B cell (primary cell): ENCODE results near the gene RPS6KA4. TPM values are rescaled to one million over a fixed set of nuclear protein-coding genes. Genes with fewer than 3 reads are reported as not detected.

Experiments used
- ATAC-seq: fragments of 200-7000 bp; cut with Tn5 transposase; one replicate; pipeline ENCODE4 v1.10.0; 2021; ENCODE audit warnings: low read depth, mild to moderate bottlenecking, moderate number of reproducible peaks, moderate library complexity
- CTCF ChIA-PET: fragments of 350-600 bp; sonication (Branson Sonifier 250); formaldehyde crosslinking; loops from one replicate; lab custom pipeline; 2021; ENCODE audit warnings: antibody characterized with exemption, inconsistent platforms; lab: Charles Lee
- POLR2A ChIA-PET: fragments of 350-600 bp; sonication (Branson Sonifier 250); formaldehyde crosslinking; loops from one replicate; lab custom pipeline; 2021; ENCODE audit warnings: antibody characterized with exemption; lab: Charles Lee
- DNase-seq: peaks from one replicate; pipeline ENCODE4 v3.0.0; 2013
- H2AFZ ChIP-seq: 2 replicates; pipeline ENCODE4 v1.6.1; 2012; ENCODE audit warnings: mild to moderate bottlenecking, low read depth, low read length; ENCODE audit not compliant: insufficient read depth, poor library complexity, severe bottlenecking
- H3K27ac ChIP-seq, 2 donors: 1 replicate in 1 of 2; 2 replicates in 1 of 2; pipeline ENCODE4 v1.5.1; 2012 to 2013; ENCODE audit warnings: low read length in 2 of 2, mild to moderate bottlenecking in 2 of 2, moderate library complexity in 1 of 2
- H3K27me3 ChIP-seq, 4 experiments: fragments of 200-600 bp in 1 of 4; sonication (generic) in 1 of 4; replicated peaks in 1 of 4; 1 replicate in 2 of 4; 2 replicates in 2 of 4; pipeline versions ENCODE4 v1.6.1 to v1.7.0; 2013 to 2016; ENCODE audit warnings: low read length in 3 of 4, mild to moderate bottlenecking in 2 of 4, mixed read lengths in 1 of 4, moderate library complexity in 1 of 4; ENCODE audit not compliant: insufficient read depth in 4 of 4, control insufficient read depth in 3 of 4; ENCODE audit errors: control extremely low read depth in 1 of 4
- H3K36me3 ChIP-seq, 2 experiments: replicated peaks in 1 of 2; 1 replicate in 1 of 2; 2 replicates in 1 of 2; pipeline versions ENCODE4 v1.6.1 to v1.7.1; 2013; ENCODE audit warnings: low read length in 1 of 2; ENCODE audit not compliant: insufficient read depth in 2 of 2, control insufficient read depth in 1 of 2; ENCODE audit errors: control extremely low read depth in 1 of 2, extremely low read depth in 1 of 2
- H3K4me1 ChIP-seq, 2 donors: fragments of 200-600 bp in 1 of 2; sonication (generic) in 1 of 2; 1 replicate in 1 of 2; 2 replicates in 1 of 2; pipeline versions ENCODE4 v1.5.1 to v1.6.1; 2013 to 2017; ENCODE audit warnings: low read length in 2 of 2; ENCODE audit not compliant: control insufficient read depth in 2 of 2, insufficient read depth in 2 of 2
- H3K4me2 ChIP-seq: replicated peaks from 2 replicates; pipeline ENCODE3; 2012; ENCODE audit warnings: mild to moderate bottlenecking, low read depth, low read length; ENCODE audit not compliant: poor library complexity, severe bottlenecking
- H3K4me3 ChIP-seq, 5 experiments: fragments of 200-600 bp in 1 of 5; sonication (generic) in 1 of 5; 1 replicate in 3 of 5; 2 replicates in 2 of 5; pipeline versions ENCODE4 v1.5.1 to v1.7.0; 2011 to 2016; ENCODE audit warnings: low read length in 4 of 5, mild to moderate bottlenecking in 4 of 5, low read depth in 2 of 5, control low read depth in 1 of 5, moderate library complexity in 1 of 5; ENCODE audit not compliant: insufficient read depth in 1 of 5; ENCODE audit errors: control extremely low read depth in 1 of 5, extremely low read depth in 1 of 5
- H3K79me2 ChIP-seq: fragments of 200-600 bp; sonication (generic); one replicate; pipeline ENCODE4 v1.6.0; 2016; ENCODE audit warnings: low read length; ENCODE audit not compliant: control insufficient read depth, insufficient read depth
- H3K9ac ChIP-seq: fragments of 200-600 bp; sonication (generic); 2 replicates; pipeline ENCODE4 v1.6.1; 2017; ENCODE audit warnings: mild to moderate bottlenecking, low read length, moderate library complexity
- H3K9me3 ChIP-seq, 3 donors: one replicate each; pipeline versions ENCODE4 v1.6.1 to v1.7.1; 2013; ENCODE audit warnings: low read length in 2 of 3; ENCODE audit not compliant: control insufficient read depth in 2 of 3, insufficient read depth in 1 of 3; ENCODE audit errors: control extremely low read depth in 1 of 3
- H4K20me1 ChIP-seq: 2 replicates; pipeline ENCODE4 v1.6.0; 2012; ENCODE audit warnings: mild to moderate bottlenecking, low read length; ENCODE audit not compliant: insufficient read depth, control insufficient read depth, poor library complexity, severe bottlenecking
- H3K27ac Mint-ChIP-seq: one replicate; pipeline ENCODE4 v1.8.0; 2021; ENCODE audit warnings: mixed read lengths
- H3K27me3 Mint-ChIP-seq: one replicate; pipeline ENCODE4 v1.8.0; 2021; ENCODE audit warnings: mixed read lengths
- H3K4me1 Mint-ChIP-seq: one replicate; pipeline ENCODE4 v1.8.0; 2021; ENCODE audit warnings: mixed read lengths
- H3K4me3 Mint-ChIP-seq: one replicate; pipeline ENCODE4 v1.8.0; 2021; ENCODE audit warnings: mixed read lengths
- H3K9me3 Mint-ChIP-seq: one replicate; pipeline ENCODE4 v1.8.0; 2022; ENCODE audit warnings: mixed read lengths; ENCODE audit not compliant: insufficient read depth
- EZH2 ChIP-seq: IDR thresholded peaks from 2 replicates; pipeline ENCODE4 v1.6.1; 2012; ENCODE audit warnings: borderline replicate concordance, low read depth, mild to moderate bottlenecking, moderate library complexity, low read length; ENCODE audit not compliant: insufficient read depth, poor library complexity, severe bottlenecking
- WGBS: methylation state at CpG from one replicate; pipeline ENCODE4 v1.1.5; 2013; ENCODE audit warnings: missing lambda C conversion rate; ENCODE audit not compliant: insufficient coverage; 5-methylcytosine and 5-hydroxymethylcytosine counted together
- intact Hi-C: fragments of 100-400 bp; cut with micrococcal nuclease; formaldehyde crosslinking; loops from one replicate; pipeline ENCODE4 v1.10.0; 2022
- polyA plus RNA-seq: library from polyadenylated mRNA; depleted of rRNA; stranded (reverse); fragments of >200 nt; gene quantifications from 2 replicates; pipeline ENCODE4 v1.2.3, GENCODE V29; 2012
- total RNA-seq, 2 donors: library from RNA; stranded (reverse); fragments of 120-200 nt in 1 of 2; gene quantifications; 1 replicate in 1 of 2; 2 replicates in 1 of 2; pipeline versions ENCODE4 v1.2.3 to v1.2.4, GENCODE V29; 2013 to 2022
- TF ChIP-seq, protein P1 (sequence below): fragments of 200-600 bp; IDR thresholded peaks from one replicate; pipeline ENCODE4 v1.8.0; 2022; ENCODE audit warnings: antibody characterized with exemption, mild to moderate bottlenecking

Gene RPS6KA4
- total and polyA plus RNA-seq, 2 donors (not counting 1 experiment from before 2014, with no cell fraction given) = 22.6 to 32.5 TPM

GRCh38 chr11:64355078-64355940, 3.7 kb upstream of the RPS6KA4 start:
- peaks cover 41% of the 10 kb centered on the region for H4K20me1 ChIP-seq
- H3K27me3 Mint-ChIP-seq = no peaks in the 10 kb centered on the region

More at GRCh38 chr11:64355078-64355940, 3.7 kb upstream of the RPS6KA4 start:
- TF ChIP-seq, protein P1, sequence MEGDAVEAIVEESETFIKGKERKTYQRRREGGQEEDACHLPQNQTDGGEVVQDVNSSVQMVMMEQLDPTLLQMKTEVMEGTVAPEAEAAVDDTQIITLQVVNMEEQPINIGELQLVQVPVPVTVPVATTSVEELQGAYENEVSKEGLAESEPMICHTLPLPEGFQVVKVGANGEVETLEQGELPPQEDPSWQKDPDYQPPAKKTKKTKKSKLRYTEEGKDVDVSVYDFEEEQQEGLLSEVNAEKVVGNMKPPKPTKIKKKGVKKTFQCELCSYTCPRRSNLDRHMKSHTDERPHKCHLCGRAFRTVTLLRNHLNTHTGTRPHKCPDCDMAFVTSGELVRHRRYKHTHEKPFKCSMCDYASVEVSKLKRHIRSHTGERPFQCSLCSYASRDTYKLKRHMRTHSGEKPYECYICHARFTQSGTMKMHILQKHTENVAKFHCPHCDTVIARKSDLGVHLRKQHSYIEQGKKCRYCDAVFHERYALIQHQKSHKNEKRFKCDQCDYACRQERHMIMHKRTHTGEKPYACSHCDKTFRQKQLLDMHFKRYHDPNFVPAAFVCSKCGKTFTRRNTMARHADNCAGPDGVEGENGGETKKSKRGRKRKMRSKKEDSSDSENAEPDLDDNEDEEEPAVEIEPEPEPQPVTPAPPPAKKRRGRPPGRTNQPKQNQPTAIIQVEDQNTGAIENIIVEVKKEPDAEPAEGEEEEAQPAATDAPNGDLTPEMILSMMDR = peak; percentile 37
- TF ChIP-seq EZH2 = no peak
- H3K4me1 Mint-ChIP-seq = peaks cover 30% of the 10 kb centered on the region
- ChIA-PET POLR2A (interaction anchor here (0.6 to 2.8 kb wide), 7 partner anchors 9 to 86 kb away, joined by 3 to 16 read pairs (median 6); partner anchors contain the start of genes ESRRA, PRDX5 and TRMT112), CTCF (interaction anchor here (0.6 to 10.2 kb wide), 29 partner anchors 8 to 334 kb away, joined by 3 to 188 read pairs (median 4); partner anchors contain the start of genes CATSPERZ, CCDC88B, ESRRA and FERMT3)
- H3K4me3 ChIP-seq = no peak overlapping the region
- peaks cover 11% of the 10 kb centered on the region for H3K79me2 ChIP-seq
- H3K9me3 Mint-ChIP-seq = no peaks in the 10 kb centered on the region
- intact Hi-C loops = loop anchor here (1.0 to 5.0 kb wide), 5 partner anchors 15 to 92 kb away; partner anchors contain the start of genes CCDC88B and PRDX5
- H3K4me3 Mint-ChIP-seq = no peak overlapping the region
- H3K27ac ChIP-seq = peak overlapping the region in 1 of 2 donors; percentile 11
- H3K9ac ChIP-seq = no peak overlapping the region
- 17% methylated on average over 19 of the region's 23 CpGs for WGBS
- no peaks in the 10 kb centered on the region for H3K9me3 ChIP-seq
- H3K4me1 ChIP-seq = peaks cover 22 to 42% of the 10 kb centered on the region in 2 donors
- no peaks in the 10 kb centered on the region for H3K27me3 ChIP-seq
- peak overlapping the region; percentile 31 for H3K4me2 ChIP-seq
- no peak overlapping the region for H2AFZ ChIP-seq
- ATAC-seq (peak; percentile 65), DNase-seq (peak; percentile 76)
- H3K27ac Mint-ChIP-seq = no peak overlapping the region
- peaks cover 0 to 21% of the 10 kb centered on the region in 2 experiments for H3K36me3 ChIP-seq
